B cell (primary cell): ENCODE results near the gene CAPNS1. TPM values are rescaled to one million over a fixed set of nuclear protein-coding genes. Genes with fewer than 3 reads are reported as not detected.

ENCODE experiments used
- ATAC-seq: fragments of 200-7000 bp; cut with Tn5 transposase; one replicate; pipeline ENCODE4 v1.10.0; 2021; ENCODE audit warnings: low read depth, mild to moderate bottlenecking, moderate number of reproducible peaks, moderate library complexity
- CTCF ChIA-PET: fragments of 350-600 bp; sonication (Branson Sonifier 250); formaldehyde crosslinking; loops from one replicate; lab custom pipeline; 2021; ENCODE audit warnings: antibody characterized with exemption, inconsistent platforms; lab: Charles Lee
- POLR2A ChIA-PET: fragments of 350-600 bp; sonication (Branson Sonifier 250); formaldehyde crosslinking; loops from one replicate; lab custom pipeline; 2021; ENCODE audit warnings: antibody characterized with exemption; lab: Charles Lee
- DNase-seq: peaks from one replicate; pipeline ENCODE4 v3.0.0; 2013
- H2AFZ ChIP-seq: 2 replicates; pipeline ENCODE4 v1.6.1; 2012; ENCODE audit warnings: mild to moderate bottlenecking, low read depth, low read length; ENCODE audit not compliant: insufficient read depth, poor library complexity, severe bottlenecking
- H3K27ac ChIP-seq, 2 donors: 1 replicate in 1 of 2; 2 replicates in 1 of 2; pipeline ENCODE4 v1.5.1; 2012 to 2013; ENCODE audit warnings: low read length in 2 of 2, mild to moderate bottlenecking in 2 of 2, moderate library complexity in 1 of 2
- H3K27me3 ChIP-seq, 4 experiments: fragments of 200-600 bp in 1 of 4; sonication (generic) in 1 of 4; replicated peaks in 1 of 4; 1 replicate in 2 of 4; 2 replicates in 2 of 4; pipeline versions ENCODE4 v1.6.1 to v1.7.0; 2013 to 2016; ENCODE audit warnings: low read length in 3 of 4, mild to moderate bottlenecking in 2 of 4, mixed read lengths in 1 of 4, moderate library complexity in 1 of 4; ENCODE audit not compliant: insufficient read depth in 4 of 4, control insufficient read depth in 3 of 4; ENCODE audit errors: control extremely low read depth in 1 of 4
- H3K36me3 ChIP-seq, 2 experiments: replicated peaks in 1 of 2; 1 replicate in 1 of 2; 2 replicates in 1 of 2; pipeline versions ENCODE4 v1.6.1 to v1.7.1; 2013; ENCODE audit warnings: low read length in 1 of 2; ENCODE audit not compliant: insufficient read depth in 2 of 2, control insufficient read depth in 1 of 2; ENCODE audit errors: control extremely low read depth in 1 of 2, extremely low read depth in 1 of 2
- H3K4me1 ChIP-seq, 2 donors: fragments of 200-600 bp in 1 of 2; sonication (generic) in 1 of 2; 1 replicate in 1 of 2; 2 replicates in 1 of 2; pipeline versions ENCODE4 v1.5.1 to v1.6.1; 2013 to 2017; ENCODE audit warnings: low read length in 2 of 2; ENCODE audit not compliant: control insufficient read depth in 2 of 2, insufficient read depth in 2 of 2
- H3K4me2 ChIP-seq: replicated peaks from 2 replicates; pipeline ENCODE3; 2012; ENCODE audit warnings: mild to moderate bottlenecking, low read depth, low read length; ENCODE audit not compliant: poor library complexity, severe bottlenecking
- H3K4me3 ChIP-seq, 5 experiments: fragments of 200-600 bp in 1 of 5; sonication (generic) in 1 of 5; 1 replicate in 3 of 5; 2 replicates in 2 of 5; pipeline versions ENCODE4 v1.5.1 to v1.7.0; 2011 to 2016; ENCODE audit warnings: low read length in 4 of 5, mild to moderate bottlenecking in 4 of 5, low read depth in 2 of 5, control low read depth in 1 of 5, moderate library complexity in 1 of 5; ENCODE audit not compliant: insufficient read depth in 1 of 5; ENCODE audit errors: control extremely low read depth in 1 of 5, extremely low read depth in 1 of 5
- H3K79me2 ChIP-seq: fragments of 200-600 bp; sonication (generic); one replicate; pipeline ENCODE4 v1.6.0; 2016; ENCODE audit warnings: low read length; ENCODE audit not compliant: control insufficient read depth, insufficient read depth
- H3K9ac ChIP-seq: fragments of 200-600 bp; sonication (generic); 2 replicates; pipeline ENCODE4 v1.6.1; 2017; ENCODE audit warnings: mild to moderate bottlenecking, low read length, moderate library complexity
- H3K9me3 ChIP-seq, 3 donors: one replicate each; pipeline versions ENCODE4 v1.6.1 to v1.7.1; 2013; ENCODE audit warnings: low read length in 2 of 3; ENCODE audit not compliant: control insufficient read depth in 2 of 3, insufficient read depth in 1 of 3; ENCODE audit errors: control extremely low read depth in 1 of 3
- H4K20me1 ChIP-seq: 2 replicates; pipeline ENCODE4 v1.6.0; 2012; ENCODE audit warnings: mild to moderate bottlenecking, low read length; ENCODE audit not compliant: insufficient read depth, control insufficient read depth, poor library complexity, severe bottlenecking
- H3K27ac Mint-ChIP-seq: one replicate; pipeline ENCODE4 v1.8.0; 2021; ENCODE audit warnings: mixed read lengths
- H3K27me3 Mint-ChIP-seq: one replicate; pipeline ENCODE4 v1.8.0; 2021; ENCODE audit warnings: mixed read lengths
- H3K4me1 Mint-ChIP-seq: one replicate; pipeline ENCODE4 v1.8.0; 2021; ENCODE audit warnings: mixed read lengths
- H3K4me3 Mint-ChIP-seq: one replicate; pipeline ENCODE4 v1.8.0; 2021; ENCODE audit warnings: mixed read lengths
- H3K9me3 Mint-ChIP-seq: one replicate; pipeline ENCODE4 v1.8.0; 2022; ENCODE audit warnings: mixed read lengths; ENCODE audit not compliant: insufficient read depth
- CTCF ChIP-seq: fragments of 200-600 bp; IDR thresholded peaks from one replicate; pipeline ENCODE4 v1.8.0; 2022; ENCODE audit warnings: antibody characterized with exemption, mild to moderate bottlenecking
- EZH2 ChIP-seq: IDR thresholded peaks from 2 replicates; pipeline ENCODE4 v1.6.1; 2012; ENCODE audit warnings: borderline replicate concordance, low read depth, mild to moderate bottlenecking, moderate library complexity, low read length; ENCODE audit not compliant: insufficient read depth, poor library complexity, severe bottlenecking
- WGBS: methylation state at CpG from one replicate; pipeline ENCODE4 v1.1.5; 2013; ENCODE audit warnings: missing lambda C conversion rate; ENCODE audit not compliant: insufficient coverage; 5-methylcytosine and 5-hydroxymethylcytosine counted together
- intact Hi-C: fragments of 100-400 bp; cut with micrococcal nuclease; formaldehyde crosslinking; loops from one replicate; pipeline ENCODE4 v1.10.0; 2022
- polyA plus RNA-seq: library from polyadenylated mRNA; depleted of rRNA; stranded (reverse); fragments of >200 nt; gene quantifications from 2 replicates; pipeline ENCODE4 v1.2.3, GENCODE V29; 2012
- total RNA-seq, 2 donors: library from RNA; stranded (reverse); fragments of 120-200 nt in 1 of 2; gene quantifications; 1 replicate in 1 of 2; 2 replicates in 1 of 2; pipeline versions ENCODE4 v1.2.3 to v1.2.4, GENCODE V29; 2013 to 2022

The CAPNS1 gene
- total and polyA plus RNA-seq, 2 donors (not counting 1 experiment from before 2014, with no cell fraction given), result 272 to 294 TPM

GRCh38 chr19:36120984-36121358 is 18.9 kb upstream of the CAPNS1 start:
- Mint-ChIP-seq H3K27ac (no peak overlapping the region), H3K4me3 (no peak overlapping the region), H3K9me3 (no peaks in the 10 kb centered on the region), H3K27me3 (no peaks in the 10 kb centered on the region), H3K4me1 (peaks cover 14% of the 10 kb centered on the region)
- ChIA-PET POLR2A (no interaction called here), CTCF (no interaction called here)
- TF ChIP-seq EZH2, result no peak
- no peak for TF ChIP-seq CTCF
- no peak overlapping the region for H2AFZ ChIP-seq
- intact Hi-C loops, result no loop called here
- H3K9me3 ChIP-seq, result no peaks in the 10 kb centered on the region
- H3K27me3 ChIP-seq, result no peaks in the 10 kb centered on the region
- 97% methylated on average over 18 of the region's 18 CpGs for WGBS
- no peak overlapping the region for H3K4me3 ChIP-seq
- no peak overlapping the region for H3K9ac ChIP-seq
- no peak overlapping the region for H3K27ac ChIP-seq
- H3K36me3 ChIP-seq, result peaks cover 0 to 56% of the 10 kb centered on the region in 2 experiments
- DNase-seq (no peak), ATAC-seq (no peak)
- peaks cover 19% of the 10 kb centered on the region for H4K20me1 ChIP-seq
- peaks cover 5 to 9% of the 10 kb centered on the region in 2 donors for H3K4me1 ChIP-seq
- no peak overlapping the region for H3K4me2 ChIP-seq
- H3K79me2 ChIP-seq, result peaks cover 47% of the 10 kb centered on the region

- no peaks in the 10 kb centered on the region for H3K27me3 Mint-ChIP-seq
- peaks cover 19% of the 10 kb centered on the region for H4K20me1 ChIP-seq
- H3K27me3 ChIP-seq, result no peaks in the 10 kb centered on the region
- H3K9me3 ChIP-seq, result no peaks in the 10 kb centered on the region
- H3K9ac ChIP-seq, result no peak overlapping the region
- no peak overlapping the region for H2AFZ ChIP-seq
- ATAC-seq (no peak), DNase-seq (no peak)
- no peaks in the 10 kb centered on the region for H3K9me3 Mint-ChIP-seq
- peaks cover 0 to 2% of the 10 kb centered on the region in 2 donors for H3K4me1 ChIP-seq
- peaks cover 40% of the 10 kb centered on the region for H3K79me2 ChIP-seq
- H3K4me3 ChIP-seq, result no peak overlapping the region
- ChIA-PET POLR2A (no interaction called here), CTCF (no interaction called here)
- no peak overlapping the region for H3K4me2 ChIP-seq
- no peak overlapping the region for H3K27ac Mint-ChIP-seq
- no peak overlapping the region for H3K4me3 Mint-ChIP-seq
- H3K27ac ChIP-seq, result no peak overlapping the region
- TF ChIP-seq EZH2 (no peak), CTCF (no peak)
- intact Hi-C loops, result no loop called here
- 94% methylated on average over 48 of the region's 49 CpGs for WGBS
- H3K4me1 Mint-ChIP-seq, result peaks cover 9% of the 10 kb centered on the region
- peaks cover 0 to 56% of the 10 kb centered on the region in 2 experiments for H3K36me3 ChIP-seq
Measured at GRCh38 chr19:36121486-36122124, 18.3 kb upstream of the CAPNS1 start.
